ENCODE results near the gene TBCC.
A peak's percentile ranks its signal among the peaks of the same experiment; 100 is the strongest.

Gene TBCC

GRCh38 chr6:42745640-42746462, at the start of gene TBCC:
Gene TBCC, minus strand, starts transcription at chr6:42746103. Its CDS starts 30 bp downstream, at chr6:42746073.
- no peak for TF ChIP-seq CTCF (IDR thresholded peaks at IDR 0.05; ENCODE audit: borderline replicate concordance, insufficient read depth, low read depth, low read length)
- H3K4me3 ChIP-seq (ENCODE audit: low read depth, low read length), result peak within 1 kb of the TSS; percentile 81

GRCh38 chr6:42795651-42796050, 49.7 kb upstream of the TBCC start:
- TF ChIP-seq CTCF (IDR thresholded peaks at IDR 0.05; ENCODE audit: borderline replicate concordance, insufficient read depth, low read depth, low read length), result no peak
- no peak overlapping the region for H3K4me3 ChIP-seq (ENCODE audit: low read depth, low read length)

GRCh38 chr6:42791706-42792320, 45.9 kb upstream of the TBCC start:
- TF ChIP-seq CTCF (IDR thresholded peaks at IDR 0.05; ENCODE audit: borderline replicate concordance, insufficient read depth, low read depth, low read length), result no peak
- H3K4me3 ChIP-seq (ENCODE audit: low read depth, low read length), result no peak overlapping the region

GRCh38 chr6:42790549-42791181, 44.8 kb upstream of the TBCC start:
- no peak for TF ChIP-seq CTCF (IDR thresholded peaks at IDR 0.05; ENCODE audit: borderline replicate concordance, insufficient read depth, low read depth, low read length)

GRCh38 chr6:42788671-42789070, 42.8 kb upstream of the TBCC start:
- no peak for TF ChIP-seq CTCF (IDR thresholded peaks at IDR 0.05; ENCODE audit: borderline replicate concordance, insufficient read depth, low read depth, low read length)
- no peak overlapping the region for H3K4me3 ChIP-seq (ENCODE audit: low read depth, low read length)

More at GRCh38 chr6:42790549-42791181, 44.8 kb upstream of the TBCC start:
- H3K4me3 ChIP-seq (ENCODE audit: low read depth, low read length), result no peak overlapping the region

- no peak for TF ChIP-seq CTCF (IDR thresholded peaks at IDR 0.05; ENCODE audit: borderline replicate concordance, insufficient read depth, low read depth, low read length)
- H3K4me3 ChIP-seq (ENCODE audit: low read depth, low read length), result no peak overlapping the region
These were observed 41.2 kb upstream of the TBCC start for GRCh38 chr6:42787063-42787472.

Data from GM12875 (cell line).